T47D (cell line): ENCODE data around the gene C6orf15.

Experiments
- DNase-seq, 2 experiments: peaks; one replicate each; pipeline versions ENCODE4 v3.0.0 to v3.0.0-alpha.2; 2011 to 2012; ENCODE audit warnings: low read depth in 1 of 2, low spot score in 1 of 2
- JUND ChIP-seq: IDR thresholded peaks from 2 replicates; pipeline ENCODE4 v1.6.1; 2012; ENCODE audit warnings: low read depth
- in situ Hi-C: cut with HindIII; loops from 2 replicates; pipeline ENCODE4 v1.10.0; 2016; ENCODE audit warnings: low sequenced_read_pairs, low pct_unique_long_range_greater_than_20kb

Gene C6orf15

GRCh38 chr6:31125586-31126363 is 13.4 kb upstream of the C6orf15 start:
- in situ Hi-C loops, result no loop called here
- DNase-seq, result no peak
- TF ChIP-seq JUND, result no peak

GRCh38 chr6:31125162-31125561 is 12.8 kb upstream of the C6orf15 start:
- in situ Hi-C loops, result no loop called here
- no peak for TF ChIP-seq JUND
- no peak for DNase-seq

- in situ Hi-C loops, result no loop called here
- TF ChIP-seq JUND, result no peak
- DNase-seq, result no peak
Measured at GRCh38 chr6:31122791-31123706, 10.7 kb upstream of the C6orf15 start.

- in situ Hi-C loops, result no loop called here
- DNase-seq, result no peak
- no peak for TF ChIP-seq JUND
Measured at GRCh38 chr6:31121131-31121790, 8.9 kb upstream of the C6orf15 start.

GRCh38 chr6:31120151-31120915 is 8.0 kb upstream of the C6orf15 start, which contains the start of gene CDSN:
Gene CDSN, minus strand, starts transcription at chr6:31120446. Its CDS starts 27 bp downstream, at chr6:31120419.
- DNase-seq, result no peak
- in situ Hi-C loops, result no loop called here
- no peak for TF ChIP-seq JUND

- in situ Hi-C loops, result no loop called here
- no peak for TF ChIP-seq JUND
- DNase-seq, result no peak
Measured at GRCh38 chr6:31118178-31118577, 5.8 kb upstream of the C6orf15 start.

GRCh38 chr6:31116661-31117385 is 4.4 kb upstream of the C6orf15 start:
- no peak for TF ChIP-seq JUND
- no peak for DNase-seq

GRCh38 chr6:31115941-31116560 is 3.7 kb upstream of the C6orf15 start:
- no peak for TF ChIP-seq JUND

More at GRCh38 chr6:31116661-31117385, 4.4 kb upstream of the C6orf15 start:
- in situ Hi-C loops, result no loop called here

GRCh38 chr6:31114970-31115849 is 2.8 kb upstream of the C6orf15 start:
- in situ Hi-C loops, result no loop called here
- no peak for TF ChIP-seq JUND
- peak in 1 of 2 experiments; percentile 85 for DNase-seq

More at GRCh38 chr6:31115941-31116560, 3.7 kb upstream of the C6orf15 start:
- DNase-seq, result no peak
- in situ Hi-C loops, result no loop called here

- in situ Hi-C loops, result no loop called here
- TF ChIP-seq JUND, result no peak
Measured at GRCh38 chr6:31114541-31114878, 2.1 kb upstream of the C6orf15 start, which contains the start of gene PSORS1C1. Gene PSORS1C1, plus strand, starts transcription at chr6:31114800. Its CDS starts 14,833 bp downstream, at chr6:31129633.

More at GRCh38 chr6:31114541-31114878, 2.1 kb upstream of the C6orf15 start, which contains the start of gene PSORS1C1:
- peak in 1 of 2 experiments; percentile 66 for DNase-seq
